Activated naive CD4-positive, alpha-beta T cell treated with anti-CD3 and anti-CD28 coated beads, Interleukin-2, amount 50 U/mL, for 16 hours (primary cell): ENCODE data around the gene IGF2.

Experiments
- DNase-seq: peaks from one replicate; pipeline ENCODE4 v3.0.0-alpha.2; 2020

IGF2 gene

GRCh38 chr11:2136209-2136951 lies 2.8 kb downstream of the IGF2 start:
- DNase-seq: no peak

DNA sequence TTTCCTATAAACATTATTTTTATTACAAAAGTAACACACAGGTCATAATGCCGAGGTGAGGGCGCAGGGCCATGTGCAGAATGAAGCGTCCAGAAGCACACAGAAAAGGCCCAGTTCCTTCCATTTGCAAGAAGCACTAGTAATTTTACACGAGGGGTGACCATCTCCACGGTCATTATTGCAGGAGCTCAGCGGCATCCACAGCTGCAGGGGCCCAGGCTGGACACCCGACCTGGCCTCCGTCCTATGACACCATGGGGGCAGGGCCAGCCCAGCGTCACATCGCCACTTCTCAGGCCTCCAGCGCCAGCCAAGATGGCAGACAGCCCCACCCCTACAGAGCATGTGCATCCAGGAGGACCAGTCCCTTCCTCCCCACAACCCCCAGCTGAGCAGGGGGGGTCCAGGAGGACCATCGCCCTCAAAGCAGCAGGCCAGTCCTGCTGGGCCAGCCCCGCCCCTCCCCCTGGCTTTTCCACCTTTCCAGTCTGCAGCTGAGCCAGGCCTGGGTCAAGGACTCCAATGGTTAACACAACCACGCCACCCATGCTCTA lies 3.5 kb downstream of the IGF2 start:
- no peak for DNase-seq

GRCh38 chr11:2135018-2135569 lies 4.1 kb downstream of the IGF2 start:
- no peak for DNase-seq

GRCh38 chr11:2134022-2135010 lies 4.9 kb downstream of the IGF2 start:
- DNase-seq: no peak

GRCh38 chr11:2133241-2134021 lies 5.8 kb downstream of the IGF2 start:
- DNase-seq: no peak

- no peak for DNase-seq
Measured at GRCh38 chr11:2132874-2133240, 6.3 kb downstream of the IGF2 start.

DNA sequence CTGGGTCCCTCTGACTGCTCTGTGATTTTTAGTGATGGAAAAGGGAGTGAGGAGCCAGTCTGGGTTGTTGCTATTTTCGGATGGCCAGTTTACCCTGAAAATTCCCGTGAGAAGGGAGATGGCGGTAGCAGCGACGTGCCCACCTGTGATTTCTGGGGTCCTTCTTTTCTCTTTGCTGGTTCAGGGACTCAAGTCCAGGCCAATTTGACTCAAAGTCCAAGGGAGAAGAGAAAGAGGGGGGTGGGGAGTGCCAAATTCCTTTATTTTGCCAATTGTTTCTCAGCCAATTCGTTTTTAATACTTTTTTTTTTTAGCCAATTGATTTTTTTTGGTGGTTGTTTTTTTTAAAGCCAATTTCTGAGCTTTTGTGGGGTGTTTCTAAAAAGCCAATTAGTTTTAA lies 6.9 kb downstream of the IGF2 start:
- no peak for DNase-seq

DNA sequence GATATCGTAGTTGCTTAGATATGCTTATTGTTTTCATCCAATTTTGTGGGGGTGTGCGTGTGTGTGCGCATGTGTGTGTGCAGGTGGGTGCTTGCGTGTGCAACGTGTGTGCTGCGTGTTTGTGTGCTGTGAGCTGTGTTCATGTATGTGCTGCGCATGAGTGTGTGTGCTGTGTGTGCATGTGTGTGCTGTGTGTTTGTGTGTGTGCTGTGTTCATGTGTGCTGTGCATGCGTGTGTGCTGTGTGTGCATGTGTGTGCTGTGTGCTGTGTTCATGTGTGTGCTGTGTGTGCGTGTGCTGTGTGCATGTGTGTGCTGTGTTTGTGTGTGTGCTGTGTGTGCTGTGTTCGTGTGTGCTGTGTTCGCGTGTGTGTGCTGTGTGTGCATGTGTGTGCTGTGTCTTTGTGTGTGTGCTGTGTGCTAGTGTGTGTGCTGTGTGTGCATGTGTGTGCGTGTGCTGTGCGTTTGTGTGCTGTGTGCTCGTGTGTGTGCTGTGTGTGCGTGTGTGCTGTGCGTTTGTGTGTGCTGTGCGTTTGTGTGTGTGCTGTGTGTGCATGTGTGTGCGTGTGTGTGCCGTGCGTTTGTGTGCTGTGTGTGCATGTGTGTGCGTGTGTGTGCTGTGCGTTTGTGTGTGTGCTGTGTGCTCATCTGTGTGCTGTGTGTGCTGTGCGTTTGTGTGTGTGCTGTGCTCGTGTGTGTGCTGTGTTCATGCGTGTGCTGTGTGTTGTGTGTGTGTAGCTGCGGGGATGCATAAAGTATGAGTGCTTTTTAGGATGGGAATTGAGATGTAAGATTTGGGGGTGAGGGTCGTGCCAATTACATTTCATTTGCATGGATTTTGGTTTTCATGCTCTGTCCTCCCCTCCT lies 7.6 kb downstream of the IGF2 start:
- DNase-seq: no peak

- peak; percentile 4 for DNase-seq
Measured at GRCh38 chr11:2130881-2131352, 8.3 kb downstream of the IGF2 start.

DNA sequence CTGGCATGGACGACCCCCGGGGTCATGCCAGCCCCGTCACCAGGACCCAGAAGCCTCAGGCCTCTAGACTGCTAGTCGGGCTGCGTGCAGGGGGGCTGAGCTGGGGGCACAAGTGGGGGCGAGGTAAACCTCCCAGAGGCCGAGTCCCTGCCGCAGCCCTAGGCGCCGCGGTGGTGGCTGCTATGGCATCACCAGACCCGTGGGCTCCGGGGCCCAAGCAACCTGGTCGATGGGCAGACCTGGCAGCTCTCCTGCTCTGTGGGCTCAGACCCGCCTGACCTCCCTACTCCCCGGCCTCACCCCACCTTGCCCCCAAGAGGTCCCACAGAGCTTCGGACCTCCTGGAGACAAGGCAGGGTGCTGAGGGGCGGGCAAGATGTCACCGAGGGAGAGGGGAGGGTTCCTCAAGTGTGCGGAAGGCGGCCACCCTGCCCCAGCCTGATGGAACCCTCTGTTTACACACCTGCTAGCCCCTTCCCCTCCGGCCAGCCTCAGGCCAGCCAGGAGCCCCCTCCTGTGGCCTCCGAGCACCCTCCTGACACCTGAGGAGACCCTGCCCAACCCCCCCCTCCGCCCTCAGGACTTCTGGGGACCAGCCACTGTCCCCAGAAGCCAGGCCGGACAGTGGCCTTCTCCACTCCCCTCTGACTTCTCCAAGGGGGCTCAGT lies 9.4 kb downstream of the IGF2 start:
- DNase-seq: no peak

- no peak for DNase-seq
Measured at GRCh38 chr11:2129308-2129698, 9.9 kb downstream of the IGF2 start.

DNA sequence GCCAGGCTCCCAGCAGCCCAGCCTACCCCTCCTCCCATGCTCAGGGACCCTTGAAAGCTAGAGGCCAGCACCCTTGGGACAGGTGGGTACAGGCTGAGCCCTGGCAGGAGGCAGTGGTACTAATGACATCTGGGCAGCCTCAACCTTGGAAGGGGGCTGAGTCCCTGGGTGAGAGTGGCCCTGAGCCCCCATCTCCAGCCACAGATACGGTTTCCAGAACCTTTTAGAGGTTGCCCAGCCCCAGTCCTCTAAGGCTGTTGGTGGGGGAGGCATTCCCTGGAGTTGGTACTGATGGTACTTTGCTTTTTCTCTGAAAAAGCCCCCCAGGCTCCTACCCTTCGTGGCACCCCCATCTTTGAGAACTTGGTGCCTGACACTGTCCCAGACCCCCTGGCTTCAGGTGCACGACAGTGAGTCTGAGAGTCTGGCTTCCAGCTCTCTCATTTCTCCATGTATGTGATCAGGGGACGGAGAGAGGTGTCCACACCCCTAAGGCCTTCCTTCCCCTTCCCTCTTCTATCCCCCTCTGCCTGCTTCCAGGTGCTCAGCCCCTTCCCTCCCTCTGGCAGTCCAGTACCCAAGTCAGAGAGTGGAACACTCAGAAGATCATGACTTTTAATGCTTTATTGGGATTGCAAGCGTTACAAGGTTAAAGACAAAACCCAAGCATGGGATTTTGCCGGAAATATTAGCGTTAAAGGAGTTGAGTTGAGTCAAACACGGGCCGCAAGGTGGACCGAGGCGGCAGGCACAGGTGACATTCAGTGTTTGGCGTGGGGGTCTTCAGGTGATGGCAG lies 10.5 kb downstream of the IGF2 start:
- no peak for DNase-seq

- no peak for DNase-seq
Measured at GRCh38 chr11:2128130-2128510, 11.1 kb downstream of the IGF2 start.

GRCh38 chr11:2127482-2128129 lies 11.6 kb downstream of the IGF2 start:
- no peak for DNase-seq

- DNase-seq: no peak
Measured at GRCh38 chr11:2126520-2127085, 12.6 kb downstream of the IGF2 start.

DNA sequence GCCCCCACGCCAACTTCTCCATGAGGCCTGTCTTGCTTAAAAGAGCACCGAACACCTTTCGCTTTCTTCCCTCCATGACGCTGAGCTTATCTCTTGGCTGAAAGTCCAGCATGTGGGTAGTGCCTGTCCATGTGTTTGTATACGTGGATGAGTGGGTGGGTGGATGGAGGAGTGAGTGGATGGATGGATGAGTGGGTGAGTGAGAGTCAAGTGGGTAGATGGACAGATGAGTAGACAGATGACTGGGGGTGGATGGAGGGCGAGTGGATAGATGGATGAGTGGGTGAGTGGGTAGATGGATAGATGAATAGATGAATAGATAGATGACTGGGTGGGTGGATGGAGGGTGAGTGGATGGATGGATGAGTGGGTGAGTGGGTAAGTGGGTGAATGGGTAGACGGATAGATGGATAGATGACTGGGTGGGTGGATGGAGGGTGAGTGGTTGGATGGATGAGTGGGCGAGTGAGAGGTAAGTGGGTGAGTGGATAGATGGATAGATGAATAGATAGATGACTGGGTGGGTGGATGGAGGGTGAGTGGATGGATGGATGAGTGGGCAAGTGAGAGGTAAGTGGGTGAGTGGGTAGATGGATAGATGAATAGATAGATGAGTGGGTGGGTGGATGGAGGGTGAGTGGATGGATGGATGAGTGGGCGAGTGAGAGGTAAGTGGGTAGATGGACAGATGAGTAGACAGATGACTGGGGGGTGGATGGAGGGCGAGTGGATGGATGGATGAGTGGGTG lies 14.3 kb downstream of the IGF2 start:
- peak; percentile 5 for DNase-seq

DNA sequence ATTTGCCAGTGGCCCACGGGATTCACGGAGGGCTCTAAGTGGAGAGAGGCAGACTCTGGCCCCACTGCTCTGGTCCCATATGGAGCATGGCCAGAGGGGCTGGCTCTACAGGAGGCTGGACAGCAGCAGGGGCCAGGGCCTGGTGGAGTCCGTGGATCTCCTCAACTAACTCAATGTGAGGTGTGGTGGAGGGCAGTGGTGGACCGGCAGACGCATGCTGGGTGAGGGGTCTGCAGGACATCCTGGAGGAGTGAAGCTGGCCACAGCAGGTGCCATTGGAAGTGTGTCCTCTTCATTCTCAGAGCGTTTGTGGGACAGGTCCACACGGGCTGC lies 15.6 kb downstream of the IGF2 start:
- DNase-seq: peak; percentile 3

DNA sequence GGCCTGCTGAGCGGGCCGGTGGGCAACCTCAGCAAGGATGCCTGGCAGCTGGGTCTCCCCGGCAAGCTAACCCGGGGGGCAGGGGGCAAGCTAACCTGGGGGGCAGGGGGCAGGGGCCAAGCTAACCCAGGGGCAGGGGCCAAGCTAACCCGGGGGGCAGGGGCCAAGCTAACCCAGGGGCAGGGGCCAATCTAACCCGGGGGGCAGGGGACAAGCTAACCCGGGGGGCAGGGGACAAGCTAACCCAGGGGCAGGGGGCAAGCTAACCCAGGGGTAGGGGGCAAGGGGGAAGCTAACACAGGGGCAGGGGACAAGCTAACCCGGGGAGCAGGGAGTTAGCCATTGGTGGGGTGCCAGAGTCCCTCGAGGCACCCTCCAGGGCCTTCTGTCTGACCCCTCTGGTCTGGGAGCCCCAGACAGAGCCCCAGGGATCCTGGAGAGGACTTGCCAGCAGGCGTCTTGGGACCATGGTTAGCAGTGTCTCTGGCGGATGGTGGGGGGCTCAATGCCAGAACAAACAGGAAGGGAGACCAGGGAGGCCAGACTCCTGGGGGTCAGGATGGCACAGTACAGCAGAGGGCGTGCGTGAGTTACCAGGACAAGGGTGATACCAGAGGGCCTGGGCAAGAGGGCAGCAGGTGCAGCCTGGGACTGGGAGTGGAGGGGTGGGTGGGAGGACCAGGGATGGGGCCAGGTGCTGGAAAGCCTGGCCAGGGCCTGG lies 16.1 kb downstream of the IGF2 start:
- DNase-seq: peak; percentile 9
